Lower lobe of right lung (tissue), 2 donors: ENCODE data around the gene FECH. TPM values are rescaled to one million over a fixed set of nuclear protein-coding genes. Genes with fewer than 3 reads are reported as not detected.
A peak's percentile ranks its signal among the peaks of the same experiment; 100 is the strongest.

Experiments
- ATAC-seq, 2 donors: fragments of 200-7000 bp; cut with Tn5 transposase; one replicate each; pipeline ENCODE4 v1.9.1; 2020 to 2022; ENCODE audit warnings: mild to moderate bottlenecking in 2 of 2, moderate library complexity in 2 of 2
- DNase-seq: peaks from one replicate; pipeline ENCODE4 v3.0.0-alpha.2; 2020
- H3K27ac ChIP-seq: fragments of 200-600 bp; one replicate; pipeline ENCODE4 v1.8.0; 2022
- H3K27me3 ChIP-seq: fragments of 200-600 bp; one replicate; pipeline ENCODE4 v1.8.0; 2022; ENCODE audit warnings: low read depth
- H3K36me3 ChIP-seq: fragments of 200-600 bp; one replicate; pipeline ENCODE4 v1.8.0; 2022; ENCODE audit warnings: mild to moderate bottlenecking
- H3K4me1 ChIP-seq: fragments of 200-600 bp; one replicate; pipeline ENCODE4 v1.8.0; 2022
- H3K4me3 ChIP-seq: fragments of 200-600 bp; one replicate; pipeline ENCODE4 v1.8.0; 2022; ENCODE audit warnings: mild to moderate bottlenecking
- H3K9me3 ChIP-seq: fragments of 200-600 bp; one replicate; pipeline ENCODE4 v1.8.0; 2022
- CTCF ChIP-seq: fragments of 200-600 bp; IDR thresholded peaks from one replicate; pipeline ENCODE4 v1.8.0; 2022; ENCODE audit warnings: antibody characterized with exemption, mild to moderate bottlenecking
- intact Hi-C: fragments of 100-400 bp; cut with DNase I; formaldehyde crosslinking; loops from one replicate; pipeline ENCODE4 v1.11.0; 2022
- long read RNA-seq: library from polyadenylated mRNA; unstranded; transcript quantifications from one replicate; pipeline ENCODE4 v2.0.0, GENCODE V29; 2021
- total RNA-seq: library from RNA; stranded (reverse); fragmentation: NEBNext Ultra II Directional; extraction: Animal tissue kit (Norgen Biotek cat#: 25700); gene quantifications from one replicate; pipeline ENCODE4 v1.2.1, GENCODE V29; 2021
- donor health status: DM: no; HTN: yes; CAD: no; lungs with severe emphysema.

The FECH gene
- total RNA-seq, result 25.7 TPM
- long read RNA-seq, transcript FECH-201 (11 exons, 3,853 nt), result major isoform, 33 of 39 reads
- long read RNA-seq, partial matches to known transcripts, result 2 of 39 reads
- long read RNA-seq, other reads (novel, unspliced or antisense), result 4 of 39 reads

- TF ChIP-seq CTCF, result peak; percentile 15
- intact Hi-C loops, result no loop called here
- Histone ChIP-seq H3K36me3 (peaks cover 3% of the 10 kb centered on the region), H3K9me3 (no peaks in the 10 kb centered on the region), H3K27ac (peak within 1 kb of the TSS; percentile 92), H3K4me3 (peak within 1 kb of the TSS; percentile 85), H3K4me1 (peaks cover 11% of the 10 kb centered on the region), H3K27me3 (no peaks in the 10 kb centered on the region)
- DNase-seq, result peak; percentile 90
- peak; percentile 98 to 99 for ATAC-seq
These were observed at the start of gene FECH for GRCh38 chr18:57586251-57587049. Gene FECH (minus strand): TSS chr18:57586702. CDS start chr18:57586620, 82 bp downstream.

- ATAC-seq, result no peak
- intact Hi-C loops, result no loop called here
- H3K4me1 ChIP-seq, result peaks cover 14% of the 10 kb centered on the region
- H3K27me3 ChIP-seq, result no peaks in the 10 kb centered on the region
- DNase-seq, result no peak
- no peak overlapping the region for H3K4me3 ChIP-seq
- no peak overlapping the region for H3K27ac ChIP-seq
- H3K9me3 ChIP-seq, result no peaks in the 10 kb centered on the region
- no peaks in the 10 kb centered on the region for H3K36me3 ChIP-seq
- TF ChIP-seq CTCF, result no peak
These were observed 48.7 kb upstream of the FECH start for GRCh38 chr18:57635003-57635822.

- no peak for DNase-seq
- ATAC-seq, result no peak
- no peak overlapping the region for H3K27ac ChIP-seq
- H3K27me3 ChIP-seq, result no peaks in the 10 kb centered on the region
- H3K4me3 ChIP-seq, result no peak overlapping the region
- H3K4me1 ChIP-seq, result peaks cover 14% of the 10 kb centered on the region
- TF ChIP-seq CTCF, result no peak
- no peaks in the 10 kb centered on the region for H3K36me3 ChIP-seq
- no peaks in the 10 kb centered on the region for H3K9me3 ChIP-seq
- intact Hi-C loops, result no loop called here
These were observed 45.2 kb upstream of the FECH start for GRCh38 chr18:57631697-57632096.

- Histone ChIP-seq H3K36me3 (no peaks in the 10 kb centered on the region), H3K9me3 (no peaks in the 10 kb centered on the region), H3K4me1 (peaks cover 14% of the 10 kb centered on the region), H3K27ac (peak overlapping the region; percentile 80), H3K27me3 (no peaks in the 10 kb centered on the region), H3K4me3 (peak overlapping the region; percentile 60)
- no peak for ATAC-seq
- intact Hi-C loops, result no loop called here
- no peak for DNase-seq
- no peak for TF ChIP-seq CTCF
These were observed 44.5 kb upstream of the FECH start for GRCh38 chr18:57630754-57631595.
